ENCODE results near the gene FANCI. TPM values are rescaled to one million over a fixed set of nuclear protein-coding genes. Genes with fewer than 3 reads are reported as not detected.

Gene FANCI
- total RNA-seq, 6 donors from 2014 or later = 5.0 to 10.9 (median 6.6) TPM

DNA sequence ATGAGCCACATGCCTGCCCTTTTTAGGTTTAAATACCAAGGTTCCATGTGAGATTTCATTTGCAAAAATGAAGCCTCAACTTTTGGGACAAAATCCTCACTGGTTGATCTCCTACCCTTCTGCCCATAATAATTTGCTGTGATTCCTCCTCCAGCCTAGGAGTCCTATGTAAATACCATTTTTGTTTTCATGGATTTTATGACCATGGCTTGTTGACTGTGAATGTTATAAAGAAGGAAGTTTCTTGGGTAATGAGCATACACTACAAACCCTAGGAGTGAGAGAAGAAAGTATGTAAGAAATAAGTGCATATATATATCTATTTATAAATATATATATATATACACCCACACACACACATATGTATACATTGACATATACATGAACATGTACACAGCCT lies 35.5 kb upstream of the FANCI start:
- Histone ChIP-seq H3K36me3 (no peaks in the 10 kb centered on the region), H3K4me3 (no peak overlapping the region), H3K4me1 (peaks cover 2 to 7% (median 4%) of the 10 kb centered on the region in 4 donors), H3K27me3 (no peaks in the 10 kb centered on the region), H3K27ac (no peak overlapping the region), H3K9me3 (no peaks in the 10 kb centered on the region)
- TF ChIP-seq, protein P1, sequence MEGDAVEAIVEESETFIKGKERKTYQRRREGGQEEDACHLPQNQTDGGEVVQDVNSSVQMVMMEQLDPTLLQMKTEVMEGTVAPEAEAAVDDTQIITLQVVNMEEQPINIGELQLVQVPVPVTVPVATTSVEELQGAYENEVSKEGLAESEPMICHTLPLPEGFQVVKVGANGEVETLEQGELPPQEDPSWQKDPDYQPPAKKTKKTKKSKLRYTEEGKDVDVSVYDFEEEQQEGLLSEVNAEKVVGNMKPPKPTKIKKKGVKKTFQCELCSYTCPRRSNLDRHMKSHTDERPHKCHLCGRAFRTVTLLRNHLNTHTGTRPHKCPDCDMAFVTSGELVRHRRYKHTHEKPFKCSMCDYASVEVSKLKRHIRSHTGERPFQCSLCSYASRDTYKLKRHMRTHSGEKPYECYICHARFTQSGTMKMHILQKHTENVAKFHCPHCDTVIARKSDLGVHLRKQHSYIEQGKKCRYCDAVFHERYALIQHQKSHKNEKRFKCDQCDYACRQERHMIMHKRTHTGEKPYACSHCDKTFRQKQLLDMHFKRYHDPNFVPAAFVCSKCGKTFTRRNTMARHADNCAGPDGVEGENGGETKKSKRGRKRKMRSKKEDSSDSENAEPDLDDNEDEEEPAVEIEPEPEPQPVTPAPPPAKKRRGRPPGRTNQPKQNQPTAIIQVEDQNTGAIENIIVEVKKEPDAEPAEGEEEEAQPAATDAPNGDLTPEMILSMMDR (IDR thresholded peaks at IDR 0.05) = no peak
- TF ChIP-seq POLR2AphosphoS5 (IDR thresholded peaks at IDR 0.05) = no peak
- TF ChIP-seq EP300 (IDR thresholded peaks at IDR 0.05) = no peak
- DNase-seq = no peak
- no peak for ATAC-seq (ENCODE audit: low FRiP score in 2 of 2)

DNA sequence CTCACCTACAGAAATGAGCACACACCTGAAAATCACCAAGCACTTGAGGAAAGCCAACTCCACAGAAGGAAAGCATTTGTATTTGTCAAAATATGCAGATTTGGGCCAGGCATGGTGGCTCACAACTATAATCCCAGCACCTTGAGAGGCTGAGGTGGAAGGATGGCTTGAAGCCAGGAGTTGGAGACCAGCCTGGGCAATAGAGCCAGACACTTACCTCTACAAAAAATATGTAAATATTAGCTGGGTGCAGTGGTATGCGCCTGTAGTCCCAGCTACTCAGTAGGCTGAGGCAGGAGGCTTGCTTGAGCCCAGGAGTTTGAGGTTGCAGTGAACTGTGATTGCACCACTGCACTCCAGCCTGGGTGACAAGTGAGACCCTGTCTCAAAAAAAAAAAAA lies 34.7 kb upstream of the FANCI start:
- H3K27ac ChIP-seq = no peak overlapping the region
- H3K9me3 ChIP-seq = no peaks in the 10 kb centered on the region
- H3K4me3 ChIP-seq = no peak overlapping the region
- ATAC-seq (ENCODE audit: low FRiP score in 2 of 2) = no peak
- H3K4me1 ChIP-seq = peaks cover 2 to 7% (median 4%) of the 10 kb centered on the region in 4 donors
- H3K36me3 ChIP-seq = no peaks in the 10 kb centered on the region
- WGBS, 2 donors = 77 to 83% methylated on average over 1 of the region's 1 CpG
- no peaks in the 10 kb centered on the region for H3K27me3 ChIP-seq
- peak in 1 of 2 donors; percentile 61 for DNase-seq
- TF ChIP-seq, protein P1 (IDR thresholded peaks at IDR 0.05) = no peak
- TF ChIP-seq POLR2A (IDR thresholded peaks at IDR 0.05) (no peak), POLR2AphosphoS5 (IDR thresholded peaks at IDR 0.05) (no peak), EP300 (IDR thresholded peaks at IDR 0.05) (no peak)

DNA sequence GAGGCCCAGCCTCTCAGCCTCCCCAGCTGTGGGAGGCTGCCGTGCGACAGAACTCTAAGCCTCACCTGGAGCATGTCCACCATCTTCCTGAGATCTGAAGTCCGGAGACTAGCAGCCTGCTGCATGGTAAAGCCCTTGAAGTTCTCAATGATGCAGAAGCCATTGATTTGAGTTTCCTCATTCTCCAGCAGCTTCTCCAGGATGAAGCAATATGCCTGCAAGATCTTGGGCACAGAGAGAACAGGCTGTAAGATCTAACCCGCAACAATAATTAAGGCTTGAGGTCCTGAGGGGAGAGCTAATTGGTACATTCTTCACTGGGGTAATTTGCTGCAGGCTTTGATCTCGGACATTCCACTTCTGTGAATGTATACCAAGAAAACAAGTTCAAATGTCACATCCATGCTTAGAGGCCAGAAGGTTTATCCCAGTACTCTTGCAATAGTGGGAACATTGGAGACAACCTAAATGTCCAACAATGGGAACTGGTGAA lies 32.1 kb upstream of the FANCI start:
- DNase-seq = no peak
- TF ChIP-seq EP300 (IDR thresholded peaks at IDR 0.05) (no peak), POLR2AphosphoS5 (IDR thresholded peaks at IDR 0.05) (no peak), POLR2A (IDR thresholded peaks at IDR 0.05) (no peak)
- TF ChIP-seq, protein P1 (IDR thresholded peaks at IDR 0.05) = no peak

DNA sequence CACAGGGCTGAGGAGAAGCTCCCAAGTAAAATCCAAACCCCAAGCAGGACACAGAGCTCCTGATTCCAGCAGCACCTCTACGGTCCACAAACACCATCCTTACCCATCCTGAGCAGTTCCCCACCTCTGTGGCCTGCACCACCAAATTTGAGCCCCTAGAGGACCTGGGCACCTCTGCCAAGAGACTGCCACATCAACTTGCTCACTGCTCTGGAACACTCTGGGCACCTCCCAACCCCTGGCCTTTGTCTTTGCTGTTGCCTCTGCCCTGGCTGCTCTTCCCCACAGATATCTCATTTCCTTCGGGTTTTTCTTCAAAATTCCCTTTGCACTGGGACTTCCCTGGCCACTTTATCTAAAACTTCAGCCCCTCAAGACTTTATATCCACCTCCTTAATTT lies 28.2 kb upstream of the FANCI start:
- Histone ChIP-seq H3K27me3 (no peaks in the 10 kb centered on the region), H3K4me3 (no peak overlapping the region), H3K4me1 (no peaks in the 10 kb centered on the region), H3K9me3 (no peaks in the 10 kb centered on the region), H3K36me3 (no peaks in the 10 kb centered on the region), H3K27ac (no peak overlapping the region)
- TF ChIP-seq EP300 (IDR thresholded peaks at IDR 0.05) = no peak
- TF ChIP-seq, protein P1 (IDR thresholded peaks at IDR 0.05) = no peak
- TF ChIP-seq POLR2AphosphoS5 (IDR thresholded peaks at IDR 0.05) = no peak
- TF ChIP-seq POLR2A (IDR thresholded peaks at IDR 0.05) = no peak
- 84 to 91% methylated on average over 2 of the region's 2 CpGs for WGBS, 2 donors
- no peak for DNase-seq
- ATAC-seq (ENCODE audit: low FRiP score in 2 of 2) = no peak

More for the DNA sequence above, 32.1 kb upstream of the FANCI start:
- no peaks in the 10 kb centered on the region for H3K9me3 ChIP-seq
- H3K27me3 ChIP-seq = no peaks in the 10 kb centered on the region
- H3K4me3 ChIP-seq = no peak overlapping the region
- H3K27ac ChIP-seq = no peak overlapping the region
- no peaks in the 10 kb centered on the region for H3K36me3 ChIP-seq
- ATAC-seq (ENCODE audit: low FRiP score in 2 of 2) = no peak
- peaks cover 2 to 6% (median 4%) of the 10 kb centered on the region in 4 donors for H3K4me1 ChIP-seq
- WGBS, 2 donors = 80% methylated on average over 5 of the region's 5 CpGs

DNA sequence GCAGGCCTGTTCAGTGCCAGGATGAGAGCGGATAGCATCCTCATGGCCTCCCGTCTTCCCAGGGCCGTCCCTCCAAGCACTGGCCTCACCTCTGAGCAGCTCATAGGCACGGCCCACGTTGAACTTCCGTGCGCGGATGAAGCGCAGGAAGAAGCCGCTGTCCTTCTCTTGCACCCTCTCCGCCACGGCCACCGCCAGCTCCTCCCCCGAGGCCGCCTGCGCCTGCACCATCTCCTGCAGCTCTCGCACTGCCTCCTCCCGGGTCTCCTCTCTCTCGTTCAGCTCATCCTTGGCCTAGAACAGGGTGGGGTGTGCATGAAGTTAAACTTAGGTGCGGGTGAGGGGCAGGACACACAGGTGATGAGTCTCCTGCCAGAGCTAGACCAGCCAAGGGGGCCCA lies 26.7 kb upstream of the FANCI start:
- ATAC-seq (ENCODE audit: low FRiP score in 2 of 2) = no peak
- DNase-seq = peak in 1 of 2 donors; percentile 69
- Histone ChIP-seq H3K4me3 (no peak overlapping the region), H3K27ac (no peak overlapping the region), H3K36me3 (no peaks in the 10 kb centered on the region), H3K9me3 (no peaks in the 10 kb centered on the region), H3K4me1 (no peaks in the 10 kb centered on the region), H3K27me3 (no peaks in the 10 kb centered on the region)
- 90 to 94% methylated on average over 19 to 20 of the region's 20 CpGs for WGBS, 2 donors
- TF ChIP-seq EP300 (IDR thresholded peaks at IDR 0.05) = no peak
- TF ChIP-seq POLR2A (IDR thresholded peaks at IDR 0.05) = no peak
- no peak for TF ChIP-seq POLR2AphosphoS5 (IDR thresholded peaks at IDR 0.05)
- TF ChIP-seq, protein P1 (IDR thresholded peaks at IDR 0.05) = no peak
